Testis (tissue), 3 donors: ENCODE results near the gene PSMA3. TPM values are rescaled to one million over a fixed set of nuclear protein-coding genes. Genes with fewer than 3 reads are reported as not detected.

ENCODE experiments used
- DNase-seq: peaks from one replicate; pipeline ENCODE4 v3.0.0-alpha.2; 2019
- H3K27ac ChIP-seq, 2 donors: fragments of 200-600 bp; sonication (generic); one replicate each; pipeline ENCODE4 v1.5.1; 2019
- H3K27me3 ChIP-seq: fragments of 200-600 bp; sonication (generic); one replicate; pipeline ENCODE4 v1.5.1; 2019
- H3K36me3 ChIP-seq: fragments of 200-600 bp; sonication (generic); one replicate; pipeline ENCODE4 v1.5.1; 2017; ENCODE audit warnings: low read depth; ENCODE audit errors: missing control alignments
- H3K4me1 ChIP-seq: fragments of 200-600 bp; sonication (generic); one replicate; pipeline ENCODE4 v1.5.1; 2019
- H3K4me3 ChIP-seq, 2 donors: fragments of 200-600 bp; sonication (generic); one replicate each; pipeline ENCODE4 v1.5.1; 2017 to 2019
- H3K9me3 ChIP-seq: fragments of 200-600 bp; sonication (generic); one replicate; pipeline ENCODE4 v1.5.1; 2017
- CTCF ChIP-seq, 3 experiments: fragments of 450-650 bp in 2 of 3; fragments of 200-600 bp in 1 of 3; sonication (generic) in 1 of 3; IDR thresholded peaks; one replicate each; pipeline ENCODE4 v1.5.1; 2016 to 2019; ENCODE audit warnings: antibody characterized with exemption in 3 of 3, mild to moderate bottlenecking in 2 of 3, moderate library complexity in 1 of 3
- POLR2A ChIP-seq: fragments of 450-650 bp; IDR thresholded peaks from one replicate; pipeline ENCODE4 v1.6.1; 2017; ENCODE audit warnings: antibody characterized with exemption, mild to moderate bottlenecking, moderate library complexity
- WGBS, 2 donors: methylation state at CpG; one replicate each; pipeline ENCODE4 v1.1.5; 2018; 5-methylcytosine and 5-hydroxymethylcytosine counted together
- intact Hi-C: fragments of 100-400 bp; cut with DNase I; formaldehyde crosslinking; loops from one replicate; pipeline ENCODE4 v1.15.1; 2023; ENCODE audit warnings: low total_unique reads
- polyA plus RNA-seq: library from polyadenylated mRNA; stranded (reverse); fragments of 350-450 nt; fragmentation: Illumina TruSeq; extraction: RNeasy Lipid Tissue Mini Kit (QIAGEN cat#74804); gene quantifications from one replicate; pipeline ENCODE4 v1.2.3, GENCODE V29; 2014; ENCODE audit warnings: low read depth, low replicate concordance; ENCODE audit not compliant: insufficient read depth
- total RNA-seq, 2 donors: library from RNA; depleted of rRNA; stranded (reverse); fragments of >200 nt; gene quantifications; one replicate each; pipeline ENCODE4 v1.2.3, GENCODE V29; 2016

PSMA3 gene
- total and polyA plus RNA-seq, 3 donors from 2014 or later = 84.0 to 88.7 (median 87.6) TPM

- WGBS, 2 donors = 69 to 70% methylated on average over 4 of the region's 4 CpGs
- H3K27ac ChIP-seq = peak overlapping the region in 1 of 2 donors; percentile 85
- H3K36me3 ChIP-seq = peaks cover 5% of the 10 kb centered on the region
- no peaks in the 10 kb centered on the region for H3K9me3 ChIP-seq
- no peak for TF ChIP-seq CTCF (IDR thresholded peaks at IDR 0.05)
- TF ChIP-seq POLR2A = no peak
- intact Hi-C loops = no loop called here
- H3K4me3 ChIP-seq = no peak overlapping the region
- no peaks in the 10 kb centered on the region for H3K27me3 ChIP-seq
- H3K4me1 ChIP-seq = no peaks in the 10 kb centered on the region
- no peak for DNase-seq
Measured at GRCh38 chr14:58282925-58283593, 38.4 kb downstream of the PSMA3 start.

- DNase-seq = no peak
Measured at GRCh38 chr14:58283730-58284129, 39.1 kb downstream of the PSMA3 start.

GRCh38 chr14:58285132-58285531, 40.5 kb downstream of the PSMA3 start:
- Histone ChIP-seq H3K9me3 (no peaks in the 10 kb centered on the region), H3K27ac (no peak overlapping the region), H3K27me3 (no peaks in the 10 kb centered on the region), H3K36me3 (peaks cover 5% of the 10 kb centered on the region), H3K4me3 (no peak overlapping the region), H3K4me1 (no peaks in the 10 kb centered on the region)
- 95 to 96% methylated on average over 4 of the region's 4 CpGs for WGBS, 2 donors
- TF ChIP-seq POLR2A (no peak), CTCF (IDR thresholded peaks at IDR 0.05) (no peak)
- no peak for DNase-seq
- intact Hi-C loops = no loop called here

More at GRCh38 chr14:58283730-58284129, 39.1 kb downstream of the PSMA3 start:
- H3K27ac ChIP-seq = no peak overlapping the region
- TF ChIP-seq POLR2A (no peak), CTCF (IDR thresholded peaks at IDR 0.05) (no peak)
- no peaks in the 10 kb centered on the region for H3K9me3 ChIP-seq
- no peak overlapping the region for H3K4me3 ChIP-seq
- H3K4me1 ChIP-seq = no peaks in the 10 kb centered on the region
- peaks cover 5% of the 10 kb centered on the region for H3K36me3 ChIP-seq
- no peaks in the 10 kb centered on the region for H3K27me3 ChIP-seq
- intact Hi-C loops = no loop called here

- WGBS, 2 donors = 42 to 50% methylated on average over 3 of the region's 3 CpGs
- Histone ChIP-seq H3K9me3 (no peaks in the 10 kb centered on the region), H3K27me3 (no peaks in the 10 kb centered on the region), H3K4me3 (no peak overlapping the region), H3K36me3 (peaks cover 5% of the 10 kb centered on the region), H3K4me1 (no peaks in the 10 kb centered on the region), H3K27ac (no peak overlapping the region)
- no peak for DNase-seq
- TF ChIP-seq POLR2A = no peak
- TF ChIP-seq CTCF (IDR thresholded peaks at IDR 0.05) = no peak
- intact Hi-C loops = no loop called here
Measured at GRCh38 chr14:58287607-58288042, 43.0 kb downstream of the PSMA3 start.
